Endothelial cell of umbilical vein (primary cell): ENCODE results near the gene DGUOK. TPM values are rescaled to one million over a fixed set of nuclear protein-coding genes. Genes with fewer than 3 reads are reported as not detected.
A peak's percentile ranks its signal among the peaks of the same experiment; 100 is the strongest.

ENCODE experiments used
- BruUV-seq: library from RNA; stranded (reverse); fragments of 400-500 nt; replicated peaks from 2 replicates; lab custom pipeline; 2021; lab: Mats Ljungman, UMichigan
- CTCF ChIA-PET: fragments of 300-600, 350-600 bp; sonication (Branson Sonifier 250); formaldehyde crosslinking; loops from one replicate; lab custom pipeline; 2021; ENCODE audit warnings: antibody characterized with exemption, inconsistent platforms; lab: Charles Lee
- POLR2A ChIA-PET: fragments of 300-600, 350-600 bp; sonication (Branson Sonifier 250); formaldehyde crosslinking; loops from one replicate; lab custom pipeline; 2021; ENCODE audit warnings: antibody characterized with exemption, inconsistent platforms; lab: Charles Lee
- DNase-seq: peaks from one replicate; pipeline ENCODE4 v3.0.0-alpha.2; 2011; ENCODE audit warnings: low read depth, low spot score
- FAIRE-seq: peaks from 2 replicates; lab custom pipeline; 2011; peaks lifted over from hg19 to GRCh38; lab: Jason Lieb, UNC
- H2AFZ ChIP-seq: 2 replicates; pipeline ENCODE4 v1.6.0; 2012; ENCODE audit warnings: low read depth, low read length, control low read depth, inconsistent platforms
- H3K27ac ChIP-seq: 2 replicates; pipeline ENCODE4 v1.5.1; 2011; ENCODE audit warnings: low read depth, mild to moderate bottlenecking, control low read depth, low read length, moderate library complexity; ENCODE audit not compliant: insufficient read depth
- H3K27me3 ChIP-seq, 2 experiments: 2 replicates each; pipeline versions ENCODE4 v1.6.0 to v1.6.1; 2011; ENCODE audit warnings: low read length in 2 of 2, mixed read lengths in 1 of 2; ENCODE audit not compliant: control insufficient read depth in 2 of 2, insufficient read depth in 2 of 2
- H3K36me3 ChIP-seq, 2 experiments: 2 replicates in 1 of 2; 3 replicates in 1 of 2; pipeline ENCODE4 v1.5.1; 2011; ENCODE audit warnings: low read length in 2 of 2, mild to moderate bottlenecking in 1 of 2, moderate library complexity in 1 of 2; ENCODE audit not compliant: control insufficient read depth in 2 of 2, insufficient read depth in 2 of 2; ENCODE audit errors: extremely low read depth in 1 of 2
- H3K4me1 ChIP-seq: 3 replicates; pipeline ENCODE4 v1.5.1; 2011; ENCODE audit warnings: mild to moderate bottlenecking, low read length; ENCODE audit not compliant: control insufficient read depth, insufficient read depth; ENCODE audit errors: extremely low read depth
- H3K4me2 ChIP-seq: 2 replicates; pipeline ENCODE4 v1.6.1; 2011; ENCODE audit warnings: low read length, control low read depth, mixed read lengths; ENCODE audit not compliant: insufficient read depth
- H3K4me3 ChIP-seq, 3 experiments: fragments of 200-600 bp in 1 of 3; sonication (generic), shearing (Covaris generic) in 1 of 3; replicated peaks in 1 of 3; 2 replicates each; pipeline ENCODE4 v1.5.1; 2011 to 2016; ENCODE audit warnings: control low read depth in 3 of 3, low read length in 3 of 3, mild to moderate bottlenecking in 2 of 3, inconsistent platforms in 1 of 3, low read depth in 1 of 3, moderate library complexity in 1 of 3; ENCODE audit not compliant: insufficient read depth in 1 of 3
- H3K79me2 ChIP-seq: 2 replicates; pipeline ENCODE4 v1.6.0; 2012; ENCODE audit warnings: low read length, inconsistent platforms; ENCODE audit not compliant: control insufficient read depth, insufficient read depth
- H3K9ac ChIP-seq: replicated peaks from 2 replicates; pipeline ENCODE3; 2011; ENCODE audit warnings: low read length, control low read depth; ENCODE audit not compliant: insufficient read depth; ENCODE audit errors: extremely low read depth
- H3K9me1 ChIP-seq: replicated peaks from 3 replicates; pipeline ENCODE4 v1.6.0; 2011; ENCODE audit warnings: mild to moderate bottlenecking, low read length; ENCODE audit not compliant: control insufficient read depth, insufficient read depth; ENCODE audit errors: extremely low read depth
- H3K9me3 ChIP-seq: replicated peaks from 2 replicates; pipeline ENCODE4 v1.5.1; 2012; ENCODE audit warnings: low read length, inconsistent platforms; ENCODE audit not compliant: control insufficient read depth, insufficient read depth
- H4K20me1 ChIP-seq: replicated peaks from 2 replicates; pipeline ENCODE3; 2011; ENCODE audit warnings: mild to moderate bottlenecking, low read length; ENCODE audit not compliant: control insufficient read depth, insufficient read depth; ENCODE audit errors: extremely low read depth
- EZH2 ChIP-seq: IDR thresholded peaks from 2 replicates; pipeline ENCODE4 v1.6.1; 2012; ENCODE audit warnings: borderline replicate concordance, low read depth, mild to moderate bottlenecking, moderate library complexity, low read length, inconsistent platforms; ENCODE audit not compliant: severe bottlenecking
- GATA2 ChIP-seq: IDR thresholded peaks from 2 replicates; pipeline ENCODE4 v1.7.0; 2011; ENCODE audit warnings: low read depth, mild to moderate bottlenecking, moderate library complexity, mixed read lengths, low read length; ENCODE audit not compliant: insufficient read length, insufficient read depth
- JUN ChIP-seq: IDR thresholded peaks from 2 replicates; pipeline ENCODE4 v1.6.1; 2011; ENCODE audit warnings: borderline replicate concordance, low read depth; ENCODE audit not compliant: insufficient read length, insufficient read depth
- MYC ChIP-seq: IDR thresholded peaks from one replicate; pipeline ENCODE4 v1.6.1; 2011; ENCODE audit warnings: mild to moderate bottlenecking, low read depth, low read length
- POLR2A ChIP-seq: IDR thresholded peaks from 2 replicates; pipeline ENCODE4 v1.6.1; 2012; ENCODE audit warnings: low read depth, mild to moderate bottlenecking, control low read depth, low read length
- POLR2AphosphoS5 ChIP-seq: IDR thresholded peaks from 2 replicates; pipeline ENCODE4 v1.6.1; 2012; ENCODE audit warnings: low read depth, mild to moderate bottlenecking, control low read depth, low read length, moderate library complexity; ENCODE audit not compliant: insufficient read depth
- dilution Hi-C: fragments of 300-500 bp; cut with MboI; formaldehyde crosslinking; loops from one replicate; pipeline ENCODE4 v1.15.0; 2019; ENCODE audit warnings: low sequenced_read_pairs; ENCODE audit not compliant: extremely low pct_ligation_motif_present
- intact Hi-C: fragments of 100-400 bp; cut with micrococcal nuclease; formaldehyde crosslinking; loops from one replicate; pipeline ENCODE4 v1.10.0; 2022
- polyA plus RNA-seq, 4 experiments: library from polyadenylated mRNA; depleted of rRNA in 3 of 4; stranded (reverse) in 3 of 4; unstranded in 1 of 4; fragments of >200 nt; gene quantifications; 2 replicates each; pipeline versions ENCODE4 v1.2.1 to v1.2.3, GENCODE V29; 2011 to 2012; ENCODE audit warnings: missing spikeins in 1 of 4
- total RNA-seq: library from RNA; stranded (reverse); gene quantifications from 2 replicates; pipeline ENCODE4 v1.2.3, GENCODE V29; 2021
- TF ChIP-seq, protein P1 (sequence below): IDR thresholded peaks from 2 replicates; pipeline ENCODE4 v1.6.1; 2011; ENCODE audit not compliant: insufficient read depth, insufficient read length
- TF ChIP-seq, protein P2 (sequence below), 2 donors: IDR thresholded peaks; 1 replicate in 1 of 2; 2 replicates in 1 of 2; pipeline ENCODE4 v1.5.1; 2011; ENCODE audit warnings: low read length in 2 of 2, mild to moderate bottlenecking in 2 of 2, moderate library complexity in 2 of 2, control low read depth in 1 of 2, inconsistent platforms in 1 of 2, low read depth in 1 of 2; ENCODE audit not compliant: insufficient read depth in 1 of 2; ENCODE audit errors: extremely low read depth in 1 of 2

DGUOK gene
- total and polyA plus RNA-seq, 2 donors (not counting 3 experiments of a cell fraction or from before 2014, with no cell fraction given), result 51.8 to 77.5 TPM

DNA sequence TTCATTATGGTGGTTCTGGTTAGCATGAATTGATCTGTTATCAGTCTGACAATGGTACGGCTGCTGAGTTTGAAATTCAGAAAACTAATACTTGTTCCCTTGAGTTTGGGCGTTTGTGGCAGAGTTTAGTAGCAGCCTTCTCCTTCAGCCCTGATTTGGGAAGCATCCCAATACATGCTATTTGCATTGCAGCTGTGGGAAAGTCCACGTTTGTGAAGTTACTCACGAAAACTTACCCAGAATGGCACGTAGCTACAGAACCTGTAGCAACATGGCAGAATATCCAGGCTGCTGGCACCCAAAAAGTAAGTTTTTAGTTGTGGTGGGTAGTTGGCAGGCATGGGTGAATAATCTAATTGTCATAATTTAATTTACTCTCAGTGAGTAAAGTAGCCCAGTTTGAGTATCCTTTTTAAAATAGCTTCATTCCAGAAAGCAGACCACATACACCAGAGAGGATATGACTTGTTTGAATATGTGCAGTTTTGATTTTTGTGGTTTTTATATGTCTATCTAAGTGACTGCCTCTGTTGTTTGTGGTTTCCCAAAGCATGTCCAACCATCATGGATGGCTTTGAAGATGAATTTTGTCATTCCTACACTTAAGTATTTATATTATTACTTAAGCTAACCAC lies 12.2 kb downstream of the DGUOK start:
- CTCF ChIA-PET, result interaction anchor here (1.4 to 1.6 kb wide), 2 partner anchors 16 to 32 kb away, joined by 3 to 5 read pairs; no protein-coding TSS in a partner anchor
- Histone ChIP-seq H3K27ac (no peak overlapping the region), H3K9ac (no peak overlapping the region), H2AFZ (no peak overlapping the region), H3K27me3 (no peaks in the 10 kb centered on the region), H3K4me1 (peaks cover 5% of the 10 kb centered on the region), H3K9me1 (no peaks in the 10 kb centered on the region), H3K79me2 (peaks cover 49% of the 10 kb centered on the region), H3K4me2 (no peak overlapping the region), H4K20me1 (no peaks in the 10 kb centered on the region), H3K36me3 (peaks cover 3 to 4% of the 10 kb centered on the region in 2 experiments), H3K9me3 (no peaks in the 10 kb centered on the region), H3K4me3 (no peak overlapping the region)
- intact Hi-C loops, result loop anchor here (5.0 kb wide), 1 partner anchor 1178 kb away; no protein-coding TSS in a partner anchor
- POLR2A ChIA-PET, result interaction anchor here (0.6 kb wide), 1 partner anchor 22 kb away, joined by 3 read pairs; no protein-coding TSS in a partner anchor
- peak; percentile 4 for FAIRE-seq
- BruUV-seq, result no TSS peak
- dilution Hi-C loops, result no loop called here
- DNase-seq, result no peak
- TF ChIP-seq JUN (no peak), POLR2A (no peak), GATA2 (no peak), MYC (no peak), EZH2 (no peak), POLR2AphosphoS5 (no peak)
- TF ChIP-seq, protein P1, sequence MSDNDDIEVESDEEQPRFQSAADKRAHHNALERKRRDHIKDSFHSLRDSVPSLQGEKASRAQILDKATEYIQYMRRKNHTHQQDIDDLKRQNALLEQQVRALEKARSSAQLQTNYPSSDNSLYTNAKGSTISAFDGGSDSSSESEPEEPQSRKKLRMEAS, result no peak
- TF ChIP-seq, protein P2, sequence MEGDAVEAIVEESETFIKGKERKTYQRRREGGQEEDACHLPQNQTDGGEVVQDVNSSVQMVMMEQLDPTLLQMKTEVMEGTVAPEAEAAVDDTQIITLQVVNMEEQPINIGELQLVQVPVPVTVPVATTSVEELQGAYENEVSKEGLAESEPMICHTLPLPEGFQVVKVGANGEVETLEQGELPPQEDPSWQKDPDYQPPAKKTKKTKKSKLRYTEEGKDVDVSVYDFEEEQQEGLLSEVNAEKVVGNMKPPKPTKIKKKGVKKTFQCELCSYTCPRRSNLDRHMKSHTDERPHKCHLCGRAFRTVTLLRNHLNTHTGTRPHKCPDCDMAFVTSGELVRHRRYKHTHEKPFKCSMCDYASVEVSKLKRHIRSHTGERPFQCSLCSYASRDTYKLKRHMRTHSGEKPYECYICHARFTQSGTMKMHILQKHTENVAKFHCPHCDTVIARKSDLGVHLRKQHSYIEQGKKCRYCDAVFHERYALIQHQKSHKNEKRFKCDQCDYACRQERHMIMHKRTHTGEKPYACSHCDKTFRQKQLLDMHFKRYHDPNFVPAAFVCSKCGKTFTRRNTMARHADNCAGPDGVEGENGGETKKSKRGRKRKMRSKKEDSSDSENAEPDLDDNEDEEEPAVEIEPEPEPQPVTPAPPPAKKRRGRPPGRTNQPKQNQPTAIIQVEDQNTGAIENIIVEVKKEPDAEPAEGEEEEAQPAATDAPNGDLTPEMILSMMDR (IDR thresholded peaks at IDR 0.05; ENCODE audit: extremely low read depth in 1 of 2, insufficient read depth in 1 of 2, low read depth in 1 of 2, low read length in 2 of 2), result no peak
